RCC 7860 (cell line): ENCODE data around the gene NAALADL2.

Experiments used
- DNase-seq: peaks from one replicate; pipeline ENCODE4 v3.0.0-alpha.2; 2015; ENCODE audit warnings: low spot score
- FAIRE-seq: peaks from 2 replicates; lab custom pipeline; 2012; peaks lifted over from hg19 to GRCh38; lab: Jason Lieb, UNC

Gene NAALADL2

DNA sequence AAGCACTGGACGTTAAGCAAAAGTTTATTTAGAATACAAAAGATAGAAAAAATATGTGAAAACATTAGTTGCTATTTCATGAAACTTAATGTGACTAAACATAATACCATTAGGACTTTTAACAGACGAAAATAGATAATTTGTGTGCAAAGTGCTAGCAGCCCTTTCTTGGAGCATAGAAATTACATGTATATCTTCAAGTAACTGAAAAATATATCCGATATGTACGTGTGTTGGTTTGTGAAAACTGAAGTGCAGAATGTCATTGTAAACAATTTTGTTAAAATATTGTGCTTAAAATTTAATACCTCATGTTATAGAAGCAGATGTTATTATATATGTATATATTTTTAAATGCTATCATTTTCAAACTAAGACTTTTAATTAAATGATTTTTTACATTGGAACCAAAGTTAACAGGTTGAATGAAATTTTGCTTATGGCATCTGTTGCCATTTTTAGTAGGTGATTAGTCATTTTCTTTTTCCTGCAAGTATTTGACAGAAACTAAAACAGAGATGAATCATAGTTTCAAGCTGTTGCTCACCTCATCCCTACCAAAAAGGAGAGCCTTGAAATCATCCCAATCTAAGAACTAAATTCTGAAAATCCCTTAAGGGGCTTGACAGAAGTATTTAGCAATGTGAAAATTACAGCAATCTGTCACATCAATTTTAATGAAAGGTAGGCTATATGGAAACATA, 334.8 kb downstream of the NAALADL2 start:
- FAIRE-seq (no peak), DNase-seq (no peak)

DNA sequence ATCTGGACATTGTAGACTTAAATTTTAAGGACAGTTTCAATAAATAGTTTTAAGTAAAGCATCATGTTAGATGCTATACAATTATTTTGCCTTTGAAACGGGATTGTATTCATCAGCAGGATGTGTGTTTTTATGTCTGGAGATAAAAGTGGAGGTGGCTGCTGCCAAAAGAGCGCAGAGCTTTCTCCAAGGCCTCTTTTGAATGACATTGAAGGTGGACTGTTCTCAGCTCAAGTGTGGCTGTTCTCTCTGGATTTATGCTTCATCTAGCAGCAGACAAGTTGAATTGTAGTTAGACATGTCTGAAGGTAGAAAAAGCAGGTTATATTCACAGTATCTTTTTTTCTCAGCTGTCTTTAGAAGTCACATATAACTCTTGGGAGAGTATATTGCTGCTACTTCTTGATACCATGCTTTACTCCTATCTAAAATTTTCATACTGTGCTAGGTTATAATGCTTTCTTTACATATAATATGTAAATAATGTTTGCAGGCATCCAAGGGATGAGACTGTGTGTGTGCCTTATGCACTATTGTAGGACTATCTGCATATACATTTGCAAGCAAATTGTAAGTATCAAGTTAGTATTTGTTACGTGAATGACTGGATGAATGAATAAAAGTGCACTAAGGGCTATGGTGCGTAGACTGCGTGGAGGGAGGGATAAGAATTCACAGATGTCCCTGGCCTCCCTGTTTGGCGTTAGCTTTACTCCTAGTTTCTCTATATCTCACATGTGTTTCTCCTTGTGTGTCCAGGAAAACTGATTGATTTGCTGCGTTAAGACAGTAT, 340.1 kb downstream of the NAALADL2 start:
- no peak for FAIRE-seq
- DNase-seq = no peak

DNA sequence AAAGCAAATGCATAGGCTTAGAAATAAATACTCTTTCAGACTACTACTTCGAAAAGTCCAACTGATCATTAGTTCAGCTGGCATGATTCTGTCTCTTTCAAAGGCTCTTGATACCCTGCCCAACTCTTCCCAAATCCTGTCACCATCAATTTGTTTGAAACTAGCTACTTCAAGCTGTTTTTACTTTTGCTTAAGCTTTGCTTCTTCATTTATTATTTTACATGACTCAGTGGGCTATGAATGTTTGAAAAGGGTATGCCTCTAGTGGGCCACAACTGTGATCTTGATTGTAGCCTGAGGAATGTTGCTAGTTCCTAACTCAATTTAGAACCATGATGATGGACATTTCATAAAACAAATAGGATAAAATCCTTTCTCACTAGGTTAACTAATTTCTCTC, 340.8 kb downstream of the NAALADL2 start:
- DNase-seq = no peak
- FAIRE-seq = no peak

DNA sequence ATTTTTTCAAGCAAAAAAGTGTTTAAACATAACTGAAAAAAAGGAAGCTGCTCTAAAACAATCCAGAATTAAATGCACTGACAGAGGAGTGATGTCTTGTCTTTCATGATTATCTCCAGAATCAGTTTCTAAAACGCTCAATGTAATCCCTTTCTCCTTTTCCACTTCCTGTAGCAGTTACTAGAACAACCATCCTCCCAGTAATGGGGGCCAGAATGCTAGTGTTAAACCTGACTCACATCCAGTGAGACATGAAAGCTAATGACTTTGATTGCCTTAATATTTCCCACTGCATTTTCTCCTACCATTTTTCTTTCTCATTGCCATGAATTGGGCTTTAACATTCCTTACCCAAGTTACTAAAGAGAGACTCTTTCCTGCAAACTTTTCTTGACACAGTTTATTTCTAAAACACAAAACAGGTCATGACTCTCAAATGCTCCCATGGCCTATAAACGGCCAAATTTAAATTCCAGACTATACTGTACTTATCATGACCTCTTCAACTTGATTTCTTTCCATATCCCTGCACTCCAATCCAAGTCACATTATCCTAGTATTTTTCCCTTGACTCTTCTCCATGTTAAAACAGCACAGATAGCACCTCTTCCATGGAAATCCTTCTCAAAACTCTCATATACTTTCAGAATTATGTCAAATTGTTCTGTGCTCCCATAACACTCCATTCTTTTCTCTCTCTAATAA, 341.4 kb downstream of the NAALADL2 start:
- no peak for DNase-seq
- no peak for FAIRE-seq

DNA sequence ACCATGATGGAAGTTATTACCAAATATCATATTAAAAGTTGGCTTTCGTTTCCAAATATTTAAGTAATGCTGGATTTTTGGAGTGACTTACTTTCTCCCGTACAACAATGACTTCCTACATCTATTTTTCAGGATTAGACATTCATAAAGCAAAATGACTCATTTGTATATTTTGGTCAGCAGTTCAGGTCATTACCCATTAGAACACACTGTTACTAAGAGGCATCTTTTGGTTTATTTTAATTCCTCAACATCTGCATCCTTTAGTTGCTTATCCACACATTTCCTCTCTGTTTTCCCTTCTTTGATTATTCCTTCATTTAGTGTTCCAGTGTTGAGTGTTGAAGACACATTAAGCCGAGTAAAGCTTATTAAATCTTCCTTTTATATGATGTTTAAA, 348.2 kb downstream of the NAALADL2 start:
- DNase-seq (no peak), FAIRE-seq (no peak)

DNA sequence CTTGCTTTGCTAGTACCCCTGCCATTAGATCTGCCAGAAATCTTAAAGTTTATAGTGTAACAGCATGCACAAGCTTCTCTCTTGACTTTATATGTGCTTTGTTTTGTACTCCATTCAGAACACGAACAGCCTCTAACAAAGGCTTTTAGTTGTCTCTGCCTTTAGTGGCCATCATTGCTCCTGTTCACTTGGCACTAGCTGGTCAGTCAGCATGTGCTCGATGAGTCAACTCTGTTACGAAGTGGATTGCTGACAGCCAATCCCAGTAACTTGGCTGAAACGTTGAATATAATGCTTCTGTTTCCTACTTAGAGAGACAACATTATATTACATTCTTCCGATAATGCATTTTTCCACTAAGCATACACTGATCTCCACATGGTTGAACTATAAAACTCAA, 349.2 kb downstream of the NAALADL2 start:
- FAIRE-seq (no peak), DNase-seq (no peak)

DNA sequence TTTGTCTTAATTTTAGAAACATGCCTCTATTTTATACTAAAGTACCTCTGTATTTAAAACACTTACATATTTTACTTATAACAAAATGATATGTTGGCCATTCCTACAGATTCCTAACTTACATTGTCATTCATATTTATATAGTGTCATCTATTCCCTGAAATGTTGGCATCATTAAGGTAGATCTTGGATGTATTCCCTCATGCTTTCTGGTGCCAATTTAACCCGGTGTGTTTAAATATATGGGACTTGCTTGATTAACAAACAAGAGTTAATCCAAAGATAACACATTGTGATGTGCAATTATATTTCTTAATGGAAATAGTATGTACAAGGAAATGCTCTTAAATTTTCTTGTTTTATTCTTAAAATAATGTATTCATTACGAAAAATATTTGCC, 352.3 kb downstream of the NAALADL2 start:
- FAIRE-seq = no peak
- no peak for DNase-seq

DNA sequence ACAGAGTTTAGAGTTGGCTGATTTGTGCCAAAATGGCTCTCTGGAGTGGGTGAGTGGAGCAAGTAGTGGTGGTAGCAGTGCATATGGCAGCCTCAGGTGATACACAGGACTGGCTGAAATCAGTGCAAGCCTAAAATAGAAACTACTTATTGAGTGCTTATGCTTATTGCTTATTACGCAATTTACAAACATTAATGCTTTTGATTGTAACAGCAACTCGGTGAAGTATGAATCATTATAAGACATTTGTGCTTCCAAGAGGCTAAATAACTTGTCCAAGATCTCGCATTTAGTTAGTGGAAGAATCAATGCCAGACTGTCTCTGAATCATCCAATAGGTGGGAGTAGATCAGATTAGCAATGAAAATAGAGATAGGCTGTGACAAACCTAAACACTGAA, 353.8 kb downstream of the NAALADL2 start:
- DNase-seq = no peak

DNA sequence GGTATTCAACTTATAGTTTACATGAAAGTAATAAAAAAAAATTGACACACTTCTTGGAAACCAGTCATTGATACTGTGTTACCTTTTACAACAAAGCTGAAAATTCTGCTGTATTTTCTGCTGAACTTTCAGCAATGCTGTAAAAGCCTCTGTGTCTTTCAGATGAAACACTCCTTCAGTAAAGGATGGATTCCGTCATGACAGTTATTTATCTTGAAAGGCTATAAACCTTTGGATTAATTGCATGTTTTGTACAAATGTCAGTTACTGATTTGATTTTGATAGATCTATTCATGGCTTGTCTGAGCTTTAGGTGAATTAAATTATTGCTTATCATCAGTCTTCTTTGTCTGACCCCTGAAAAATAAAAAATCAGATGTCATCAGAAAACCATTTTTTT, 355.1 kb downstream of the NAALADL2 start:
- FAIRE-seq (no peak), DNase-seq (no peak)

More for the DNA sequence above, 353.8 kb downstream of the NAALADL2 start:
- no peak for FAIRE-seq

DNA sequence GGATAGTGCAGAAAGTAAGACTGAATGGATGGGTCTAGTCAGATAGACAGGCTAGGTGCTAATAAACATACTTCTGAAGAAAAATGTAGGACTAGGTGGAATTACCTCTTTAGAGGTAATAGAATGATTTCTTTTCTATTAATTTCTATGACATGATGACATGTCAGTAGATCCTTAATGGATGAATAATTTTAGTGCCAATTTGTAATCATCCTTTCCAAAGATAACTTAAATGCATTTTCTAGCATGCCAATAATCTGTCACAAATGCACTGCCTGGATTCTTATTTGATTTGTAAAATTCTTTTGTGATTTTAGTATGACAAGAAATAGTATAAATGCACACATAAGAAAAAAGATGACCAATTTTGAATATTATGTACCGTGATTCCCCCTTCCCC, 356.7 kb downstream of the NAALADL2 start:
- FAIRE-seq = no peak
- no peak for DNase-seq

DNA sequence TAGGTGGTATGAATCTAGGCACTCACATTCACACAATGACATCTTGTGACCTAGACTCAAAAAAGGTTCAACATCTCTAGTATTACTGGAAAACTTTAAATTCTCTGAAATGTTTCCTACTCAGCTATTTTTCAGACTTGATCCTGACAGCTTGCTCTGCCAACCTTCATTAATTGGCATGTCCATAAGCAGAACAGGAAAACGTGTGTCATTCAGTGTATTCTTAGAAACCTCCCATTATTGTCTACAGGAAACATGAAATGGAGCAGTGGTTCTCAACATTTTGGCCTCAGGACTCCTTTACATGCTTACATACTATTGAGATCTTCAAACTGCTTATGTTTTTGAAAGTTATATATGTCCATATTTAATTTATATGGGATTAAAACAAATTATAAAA, 363.2 kb downstream of the NAALADL2 start:
- no peak for DNase-seq
- FAIRE-seq = no peak

DNA sequence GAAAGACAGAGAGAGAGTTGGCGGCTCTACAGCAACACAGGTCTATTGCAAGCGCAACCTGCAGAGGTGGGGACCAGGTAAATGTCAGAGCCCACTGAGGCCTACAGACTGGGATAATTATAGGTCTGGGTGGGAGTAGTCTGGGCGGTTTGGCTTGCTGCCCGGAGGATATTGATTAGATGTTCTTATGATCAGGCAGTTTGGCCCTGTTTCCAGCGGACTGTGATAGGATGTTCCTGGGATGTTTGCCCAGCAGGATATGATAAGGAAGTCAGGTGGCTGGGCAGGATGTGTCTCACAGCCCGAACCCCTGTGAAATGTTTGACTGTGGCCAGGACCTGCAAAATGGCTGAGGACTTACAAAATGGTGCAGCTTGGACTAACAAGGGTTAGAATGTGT, 364.9 kb downstream of the NAALADL2 start:
- no peak for FAIRE-seq
- no peak for DNase-seq

DNA sequence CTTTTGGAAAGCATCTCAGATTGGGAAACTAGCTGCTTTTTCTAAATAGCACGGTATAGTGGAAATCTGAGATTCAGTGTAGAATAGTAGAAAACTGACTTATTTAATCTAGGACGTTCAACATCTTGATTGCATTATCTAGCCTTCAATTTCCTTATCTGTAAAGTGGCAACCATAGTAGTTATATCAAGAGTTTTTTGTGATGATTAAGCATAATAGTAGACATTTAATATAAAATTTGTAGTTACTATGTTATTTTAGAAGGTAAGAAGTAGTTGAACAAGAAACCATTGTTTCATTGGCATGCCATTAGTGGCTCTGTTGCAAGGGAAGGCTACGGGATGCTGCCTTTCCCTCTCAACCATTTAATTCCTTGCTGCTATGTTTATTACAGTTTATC, 367.3 kb downstream of the NAALADL2 start:
- no peak for FAIRE-seq

DNA sequence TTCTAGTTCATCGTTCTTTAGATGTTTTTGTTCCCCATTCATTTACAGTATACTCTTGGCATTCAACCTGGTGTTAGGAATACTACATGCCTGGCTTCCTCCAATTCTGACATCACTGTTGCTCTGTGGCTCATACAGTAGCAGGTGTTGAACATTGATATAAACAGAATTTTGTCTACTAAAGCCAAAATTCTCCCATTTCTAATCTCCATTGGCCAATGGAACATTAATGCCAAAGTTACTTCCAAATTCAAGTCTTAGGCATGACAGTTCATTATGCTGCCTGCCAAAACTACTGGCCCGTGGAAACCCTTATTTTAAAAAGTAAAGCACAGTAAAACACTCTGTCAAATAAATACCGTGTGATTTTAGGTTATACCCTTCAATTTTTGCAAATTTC, 368.0 kb downstream of the NAALADL2 start:
- FAIRE-seq (no peak), DNase-seq (no peak)

More for the DNA sequence above, 367.3 kb downstream of the NAALADL2 start:
- DNase-seq = no peak

DNA sequence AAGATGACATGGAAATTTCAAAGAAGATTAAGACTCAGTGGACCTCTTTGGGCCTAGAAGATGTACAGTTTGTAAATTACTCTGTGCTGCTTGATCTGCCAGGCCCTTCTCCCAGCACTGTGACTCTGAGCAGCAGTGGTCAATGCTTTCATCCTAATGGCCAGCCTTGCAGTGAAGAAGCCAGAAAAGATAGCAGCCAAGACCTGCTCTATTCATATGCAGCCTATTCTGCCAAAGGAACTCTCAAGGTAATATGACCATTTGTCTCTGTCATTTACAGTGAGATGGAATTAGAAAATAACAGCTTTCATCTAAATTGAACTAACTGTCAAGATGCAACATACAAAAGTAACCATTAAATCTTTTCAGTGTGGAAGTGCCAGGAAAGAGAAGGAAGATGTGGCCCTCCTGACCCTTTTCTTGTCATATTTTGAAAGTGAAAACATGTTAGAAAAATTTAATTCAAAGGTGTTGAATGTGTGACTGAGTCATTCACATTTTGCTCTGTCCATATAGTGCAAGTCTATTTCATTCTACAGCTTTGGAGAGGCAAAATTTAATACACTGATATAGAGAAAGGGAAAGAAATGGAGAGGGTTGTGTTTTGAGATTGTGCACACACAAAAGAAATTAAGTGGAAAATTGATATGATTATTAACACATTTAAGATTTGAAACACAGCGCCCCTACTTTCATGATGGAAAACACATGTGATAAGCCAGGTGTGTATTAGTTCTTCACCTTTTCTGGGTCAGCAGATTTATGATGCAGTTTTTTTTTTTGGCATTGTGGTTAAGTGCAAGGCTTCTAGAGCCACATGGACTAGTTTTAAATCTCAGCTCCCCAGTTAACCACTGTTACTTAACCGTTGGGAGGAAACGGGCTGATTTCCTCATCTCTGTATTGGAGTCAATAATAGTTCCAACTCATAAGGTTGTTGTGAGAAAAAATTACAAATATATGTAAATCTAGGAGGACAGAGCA, 375.1 kb downstream of the NAALADL2 start:
- no peak for DNase-seq
- no peak for FAIRE-seq

DNA sequence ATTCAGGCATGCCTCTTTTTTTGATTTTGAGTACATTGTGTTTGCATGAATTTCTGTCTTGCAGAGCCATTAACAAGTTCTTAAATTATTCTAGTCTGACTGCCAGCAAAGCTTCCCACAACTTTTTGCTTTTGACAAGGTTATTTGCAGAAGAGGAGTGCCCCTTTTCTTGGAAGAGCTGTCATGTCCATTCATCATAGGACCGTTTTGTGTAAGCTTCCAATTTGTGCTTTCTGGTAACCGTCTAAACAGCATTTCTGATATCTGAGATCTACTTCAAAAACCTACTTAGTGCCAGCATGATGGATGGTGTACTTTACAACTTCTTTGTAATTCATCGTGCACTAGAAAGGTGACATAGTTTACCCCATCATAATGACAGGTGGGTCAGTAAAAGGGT, 379.7 kb downstream of the NAALADL2 start:
- FAIRE-seq (no peak), DNase-seq (no peak)

DNA sequence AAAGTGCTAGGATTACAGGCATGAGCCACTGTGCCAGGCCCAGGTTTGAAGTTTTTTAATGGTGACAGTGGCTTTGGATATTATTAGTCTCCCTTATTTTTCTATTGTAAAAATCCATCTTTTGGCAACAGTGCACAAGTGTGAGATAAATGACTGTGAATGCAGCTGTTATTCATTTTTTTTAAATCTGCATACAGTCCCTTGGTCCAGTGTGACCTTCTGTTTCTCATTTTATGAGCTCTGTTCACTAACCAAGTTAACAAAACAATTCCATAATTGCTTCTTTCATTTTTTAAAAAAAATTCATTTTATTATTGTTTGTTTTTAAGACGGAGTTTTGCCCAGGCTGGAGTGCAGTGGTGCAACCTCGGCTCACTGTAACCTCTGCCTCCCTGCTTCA, 381.8 kb downstream of the NAALADL2 start:
- no peak for DNase-seq
- FAIRE-seq = no peak

DNA sequence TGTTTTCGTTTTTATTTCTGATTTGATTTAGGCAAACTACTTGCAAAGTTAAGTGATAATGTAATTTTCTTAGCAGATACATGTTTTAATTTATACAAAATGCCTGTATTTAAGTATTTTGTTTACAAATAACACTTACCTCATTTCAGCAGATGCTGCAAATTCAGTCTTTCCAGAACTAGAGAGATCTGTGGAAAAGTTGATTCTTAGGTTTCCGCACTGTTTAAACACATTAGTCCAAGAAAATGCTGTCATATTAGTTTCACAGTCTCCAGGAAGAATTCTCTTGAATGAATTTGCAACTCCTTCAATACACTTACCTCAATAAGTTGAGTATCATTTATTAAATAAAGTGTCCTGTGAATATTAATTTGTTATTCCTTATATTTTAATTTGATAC, 383.1 kb downstream of the NAALADL2 start:
- no peak for DNase-seq
- FAIRE-seq = no peak

DNA sequence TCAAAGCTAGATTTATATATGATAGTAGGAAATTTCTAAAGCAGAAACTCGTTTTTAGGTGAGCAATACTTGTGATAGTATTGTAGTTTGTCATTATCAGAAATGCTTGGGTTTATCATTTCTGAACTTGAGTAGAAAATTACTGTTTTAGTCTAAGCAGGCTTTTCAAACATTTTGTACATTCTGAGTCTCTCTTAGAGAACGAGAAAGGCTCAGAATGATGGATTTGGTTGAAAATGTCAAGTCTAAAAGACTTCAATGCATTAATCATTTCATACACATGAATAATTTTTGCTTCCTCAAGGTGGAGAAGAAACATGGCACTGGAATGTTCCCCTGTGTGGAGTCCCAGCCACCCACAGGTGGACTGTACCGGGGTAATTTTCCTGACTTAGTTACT, 387.1 kb downstream of the NAALADL2 start:
- no peak for DNase-seq
- no peak for FAIRE-seq

DNA sequence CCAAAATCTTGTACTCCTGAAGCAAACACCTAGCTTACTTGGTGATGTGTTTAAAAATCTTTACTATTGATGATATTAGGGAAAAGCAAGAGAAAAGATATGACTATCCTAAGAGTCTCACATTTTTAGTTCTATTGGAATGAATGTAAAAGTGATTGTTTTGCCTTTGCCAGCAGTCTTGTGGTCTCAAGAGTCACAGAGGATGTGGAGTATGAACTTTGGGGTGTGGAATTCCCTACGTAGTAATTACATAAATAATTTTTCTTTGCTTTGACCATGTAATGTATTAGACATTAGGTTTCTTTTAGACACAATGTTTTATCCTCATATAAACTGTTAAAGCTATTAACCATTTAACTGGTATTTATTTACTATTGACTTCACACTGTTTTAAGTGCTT, 387.6 kb downstream of the NAALADL2 start:
- no peak for FAIRE-seq
- no peak for DNase-seq

DNA sequence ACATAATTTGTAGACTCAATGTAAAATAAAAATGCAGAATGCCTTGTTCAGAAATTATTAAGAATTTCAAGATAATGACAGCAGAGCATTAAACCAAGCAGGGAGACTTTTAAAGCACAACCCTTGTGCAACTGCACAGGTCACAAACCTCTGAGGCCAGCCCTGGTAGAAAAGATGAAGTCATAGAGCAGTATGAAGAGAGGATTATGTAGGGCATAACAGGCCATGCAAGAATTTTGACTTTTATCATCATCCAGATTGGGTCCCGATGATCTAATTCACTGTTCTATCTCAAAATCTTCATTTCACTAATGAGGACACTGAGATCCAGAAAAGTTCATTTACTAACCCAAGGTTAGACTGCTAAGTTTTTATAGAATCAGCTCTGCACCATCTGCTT, 388.5 kb downstream of the NAALADL2 start:
- no peak for FAIRE-seq
- no peak for DNase-seq
